ENCODE results near the gene CNTN5. TPM values are rescaled to one million over a fixed set of nuclear protein-coding genes. Genes with fewer than 3 reads are reported as not detected.

The CNTN5 gene
- total RNA-seq, 2 experiments from 2014 or later = not detected

DNA sequence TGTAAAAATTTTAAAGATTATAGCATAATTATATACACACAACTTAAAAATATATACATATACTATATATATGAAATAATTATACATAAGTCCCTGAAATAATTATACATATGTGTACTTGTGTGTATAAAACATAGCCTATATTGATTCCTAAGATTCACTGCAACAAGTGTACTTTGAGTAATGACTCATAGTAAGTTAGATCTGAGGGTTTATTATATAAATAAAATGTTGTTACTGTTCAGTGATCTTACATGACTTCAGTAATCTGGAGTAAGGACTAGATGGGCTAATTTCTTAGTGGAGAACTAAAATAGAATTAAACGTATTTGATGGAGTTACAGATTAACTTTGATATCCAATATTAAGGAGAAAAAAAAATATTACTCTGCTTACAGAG, 350.5 kb downstream of the CNTN5 start:
- Mint-ChIP-seq H3K27me3 (no peaks in the 10 kb centered on the region), H3K4me3 (no peak overlapping the region), H3K27ac (no peak overlapping the region), H3K9me3 (peaks cover 4% of the 10 kb centered on the region), H3K4me1 (ENCODE audit: low read depth) (no peaks in the 10 kb centered on the region), H3K36me3 (ENCODE audit: low read depth) (no peaks in the 10 kb centered on the region)
- DNase-seq (no peak), ATAC-seq (no peak)
- POLR2A ChIA-PET = no interaction called here
- intact Hi-C loops (cut with micrococcal nuclease) = no loop called here
- CTCF ChIA-PET = no interaction called here
- TF ChIP-seq, protein P1, sequence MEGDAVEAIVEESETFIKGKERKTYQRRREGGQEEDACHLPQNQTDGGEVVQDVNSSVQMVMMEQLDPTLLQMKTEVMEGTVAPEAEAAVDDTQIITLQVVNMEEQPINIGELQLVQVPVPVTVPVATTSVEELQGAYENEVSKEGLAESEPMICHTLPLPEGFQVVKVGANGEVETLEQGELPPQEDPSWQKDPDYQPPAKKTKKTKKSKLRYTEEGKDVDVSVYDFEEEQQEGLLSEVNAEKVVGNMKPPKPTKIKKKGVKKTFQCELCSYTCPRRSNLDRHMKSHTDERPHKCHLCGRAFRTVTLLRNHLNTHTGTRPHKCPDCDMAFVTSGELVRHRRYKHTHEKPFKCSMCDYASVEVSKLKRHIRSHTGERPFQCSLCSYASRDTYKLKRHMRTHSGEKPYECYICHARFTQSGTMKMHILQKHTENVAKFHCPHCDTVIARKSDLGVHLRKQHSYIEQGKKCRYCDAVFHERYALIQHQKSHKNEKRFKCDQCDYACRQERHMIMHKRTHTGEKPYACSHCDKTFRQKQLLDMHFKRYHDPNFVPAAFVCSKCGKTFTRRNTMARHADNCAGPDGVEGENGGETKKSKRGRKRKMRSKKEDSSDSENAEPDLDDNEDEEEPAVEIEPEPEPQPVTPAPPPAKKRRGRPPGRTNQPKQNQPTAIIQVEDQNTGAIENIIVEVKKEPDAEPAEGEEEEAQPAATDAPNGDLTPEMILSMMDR (IDR thresholded peaks at IDR 0.05) = no peak

DNA sequence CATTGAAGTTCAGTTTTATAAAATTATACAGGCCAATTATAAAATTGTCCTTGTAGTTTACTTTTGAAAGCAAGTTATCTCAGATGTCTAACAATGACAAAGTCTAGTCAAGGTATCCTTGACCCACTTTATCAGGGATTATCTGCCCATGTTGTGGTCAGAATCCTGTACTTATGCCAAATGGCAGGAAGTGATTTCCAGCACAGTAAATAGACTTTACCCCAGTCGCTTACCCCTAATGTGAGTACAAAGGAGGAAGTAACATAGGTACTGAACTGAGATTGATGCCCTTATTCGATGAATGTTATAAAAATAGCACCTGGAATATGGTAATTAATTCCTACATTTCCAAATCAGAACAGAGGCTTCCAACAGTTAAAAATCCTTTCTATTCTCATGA, 355.7 kb downstream of the CNTN5 start:
- Mint-ChIP-seq H3K4me1 (ENCODE audit: low read depth) (no peaks in the 10 kb centered on the region), H3K36me3 (ENCODE audit: low read depth) (no peaks in the 10 kb centered on the region), H3K9me3 (peaks cover 2% of the 10 kb centered on the region), H3K27me3 (no peaks in the 10 kb centered on the region), H3K27ac (no peak overlapping the region), H3K4me3 (no peak overlapping the region)
- ChIA-PET CTCF (no interaction called here), POLR2A (no interaction called here)
- DNase-seq (no peak), ATAC-seq (no peak)
- intact Hi-C loops (cut with micrococcal nuclease) = no loop called here
- TF ChIP-seq, protein P1 (IDR thresholded peaks at IDR 0.05) = no peak

DNA sequence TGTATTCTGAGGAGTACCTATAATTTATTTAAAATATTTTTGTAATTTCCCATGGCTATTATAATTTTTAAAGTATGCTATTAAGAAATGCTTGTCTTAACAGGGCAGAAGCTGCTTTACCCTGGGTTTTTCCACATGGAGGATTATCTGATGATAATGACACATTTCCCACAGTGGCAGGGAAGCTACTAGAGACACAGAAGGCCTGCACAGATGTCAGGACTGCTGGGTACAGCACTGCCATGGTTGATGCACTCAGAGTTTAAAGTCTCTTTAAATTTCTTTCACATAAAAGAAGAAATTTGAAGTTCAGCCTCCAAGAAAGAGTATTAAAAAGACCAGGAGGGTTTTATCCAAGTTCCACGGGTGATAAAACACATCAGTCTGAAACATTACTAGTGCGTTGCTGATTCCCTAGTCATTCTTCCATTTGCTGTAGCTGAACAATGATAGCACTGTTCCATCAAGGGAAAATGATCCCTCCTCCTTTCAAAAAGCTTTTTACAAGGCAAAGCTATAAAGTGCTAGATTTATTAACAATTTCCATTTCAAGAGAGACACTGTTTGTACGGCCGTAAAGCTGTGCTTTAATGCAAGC, 363.0 kb downstream of the CNTN5 start:
- CTCF ChIA-PET = no interaction called here
- H3K4me1 Mint-ChIP-seq (ENCODE audit: low read depth) = no peaks in the 10 kb centered on the region
- no peak for DNase-seq
- POLR2A ChIA-PET = no interaction called here
- TF ChIP-seq, protein P1 (IDR thresholded peaks at IDR 0.05) = no peak
- no peaks in the 10 kb centered on the region for H3K27me3 Mint-ChIP-seq
- peaks cover 15% of the 10 kb centered on the region for H3K9me3 Mint-ChIP-seq
- ATAC-seq = no peak
- no peaks in the 10 kb centered on the region for H3K36me3 Mint-ChIP-seq (ENCODE audit: low read depth)
- intact Hi-C loops (cut with micrococcal nuclease) = no loop called here
- H3K27ac Mint-ChIP-seq = no peak overlapping the region
- no peak overlapping the region for H3K4me3 Mint-ChIP-seq

DNA sequence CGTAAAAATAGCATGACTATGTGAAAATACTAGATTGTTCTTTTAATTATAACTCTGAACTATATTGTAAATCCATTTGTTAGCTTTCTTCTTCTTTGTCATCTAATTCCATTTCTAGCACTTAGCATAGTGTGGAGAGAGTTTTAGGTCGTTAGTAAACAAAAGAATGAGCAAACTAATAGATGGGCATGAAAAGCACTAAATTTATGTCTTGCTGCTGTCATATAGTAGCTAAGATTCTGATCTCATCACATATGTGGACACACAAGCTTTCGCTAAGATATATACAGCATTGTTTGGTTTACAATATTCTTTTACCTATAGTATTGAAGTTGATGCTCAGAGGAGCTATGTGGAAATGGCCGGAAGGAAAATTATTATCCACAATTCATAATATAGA, 370.5 kb downstream of the CNTN5 start:
- DNase-seq (no peak), ATAC-seq (no peak)
- no peak overlapping the region for H3K27ac Mint-ChIP-seq
- CTCF ChIA-PET = no interaction called here
- H3K4me3 Mint-ChIP-seq = no peak overlapping the region
- intact Hi-C loops (cut with micrococcal nuclease) = no loop called here
- TF ChIP-seq, protein P1 (IDR thresholded peaks at IDR 0.05) = no peak
- peaks cover 11% of the 10 kb centered on the region for H3K9me3 Mint-ChIP-seq
- no peaks in the 10 kb centered on the region for H3K36me3 Mint-ChIP-seq (ENCODE audit: low read depth)
- POLR2A ChIA-PET = no interaction called here
- no peaks in the 10 kb centered on the region for H3K4me1 Mint-ChIP-seq (ENCODE audit: low read depth)
- no peaks in the 10 kb centered on the region for H3K27me3 Mint-ChIP-seq

DNA sequence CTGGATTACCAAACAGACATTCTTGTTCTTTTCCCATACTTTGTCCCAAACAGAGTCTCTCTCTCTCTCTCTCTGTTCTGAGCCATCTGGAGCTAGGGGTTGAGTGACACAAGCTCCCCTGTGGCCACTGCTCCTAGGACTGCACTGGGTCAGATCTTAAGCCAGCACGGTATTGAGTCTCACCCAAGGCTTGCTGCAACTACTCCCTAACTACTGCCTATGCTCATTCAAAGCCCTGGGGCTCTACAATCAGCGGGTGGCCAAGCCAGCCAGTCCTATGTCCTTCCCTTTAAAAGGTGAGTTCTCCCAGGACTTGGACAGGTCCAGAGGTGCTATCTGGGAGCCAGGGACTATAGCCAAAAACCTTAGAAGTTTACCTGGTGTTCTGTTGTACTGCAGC, 385.6 kb downstream of the CNTN5 start:
- ATAC-seq = no peak
- Mint-ChIP-seq H3K27ac (no peak overlapping the region), H3K36me3 (ENCODE audit: low read depth) (no peaks in the 10 kb centered on the region), H3K4me3 (no peak overlapping the region), H3K27me3 (no peaks in the 10 kb centered on the region), H3K4me1 (ENCODE audit: low read depth) (no peaks in the 10 kb centered on the region), H3K9me3 (peaks cover 6% of the 10 kb centered on the region)
- intact Hi-C loops (cut with micrococcal nuclease) = no loop called here
- TF ChIP-seq, protein P1 (IDR thresholded peaks at IDR 0.05) = no peak
- no peak for DNase-seq
- CTCF ChIA-PET = no interaction called here
- POLR2A ChIA-PET = no interaction called here

Measured in activated CD8-positive, alpha-beta T cell treated with anti-CD3 and anti-CD28 coated beads for 36 hours (primary cell).